ENCODE results near the gene DPCD. TPM values are rescaled to one million over a fixed set of nuclear protein-coding genes. Genes with fewer than 3 reads are reported as not detected.

Gene DPCD
- total and polyA plus RNA-seq, 2 experiments from 2014 or later, result 22.5 to 38.1 TPM

- TF ChIP-seq EZH2 (IDR thresholded peaks at IDR 0.05; ENCODE audit: low read depth, unreplicated experiment) (no peak), ZNF331 (CRISPR knock-in tag; IDR thresholded peaks at IDR 0.05; ENCODE audit: low read depth) (no peak), JUNB (IDR thresholded peaks at IDR 0.05; ENCODE audit: unreplicated experiment) (no peak), NANOG (IDR thresholded peaks at IDR 0.05; ENCODE audit: borderline replicate concordance) (no peak), CREB1 (CRISPR knock-in tag; IDR thresholded peaks at IDR 0.05; ENCODE audit: low read depth) (no peak), STAT1 (IDR thresholded peaks at IDR 0.05; ENCODE audit: unreplicated experiment) (no peak), REST (IDR thresholded peaks at IDR 0.05; ENCODE audit: unreplicated experiment) (no peak), EZH2phosphoT487 (IDR thresholded peaks at IDR 0.05; ENCODE audit: unreplicated experiment) (no peak), ZNF462 (CRISPR knock-in tag; IDR thresholded peaks at IDR 0.05) (no peak), POLR2AphosphoS5 (IDR thresholded peaks at IDR 0.05; ENCODE audit: low read depth) (no peak), ZNF114 (CRISPR knock-in tag; IDR thresholded peaks at IDR 0.05) (no peak), CTCF (conservative IDR thresholded peaks at IDR 0.05; ENCODE audit: low read depth in 2 of 2) (no peak), ETS1 (IDR thresholded peaks at IDR 0.05) (no peak)
- H3K27ac ChIP-seq (ENCODE audit: low read depth), result no peak overlapping the region
- no peak overlapping the region for H2AFZ ChIP-seq
- Mint-ChIP-seq H3K27ac (no peak overlapping the region), H3K36me3 (ENCODE audit: low read depth) (no peaks in the 10 kb centered on the region), H3K4me3 (no peak overlapping the region), H3K4me1 (peaks cover 20% of the 10 kb centered on the region), H3K9me3 (no peaks in the 10 kb centered on the region), H3K27me3 (ENCODE audit: insufficient read depth, low read depth, poor library complexity) (peaks cover 2% of the 10 kb centered on the region)
- no peak overlapping the region for H3K4me2 ChIP-seq
- H3K4me3 ChIP-seq, result no peak overlapping the region
- DNase-seq (ENCODE audit: low spot score) (no peak), ATAC-seq (no peak)
- H3K27me3 ChIP-seq (ENCODE audit: insufficient read depth), result no peaks in the 10 kb centered on the region
- no peaks in the 10 kb centered on the region for H3K36me3 ChIP-seq (ENCODE audit: insufficient read depth)
- H3K79me2 ChIP-seq (replicated peaks; ENCODE audit: insufficient read depth), result no peaks in the 10 kb centered on the region
- no peaks in the 10 kb centered on the region for H3K9me2 ChIP-seq (ENCODE audit: insufficient read depth)
- peaks cover 29% of the 10 kb centered on the region for H3K4me1 ChIP-seq (ENCODE audit: insufficient read depth)
- H3F3A ChIP-seq (replicated peaks; ENCODE audit: low read depth), result no peaks in the 10 kb centered on the region
- no peaks in the 10 kb centered on the region for H4K20me1 ChIP-seq (replicated peaks; ENCODE audit: insufficient read depth)
Observed at GRCh38 chr10:101655570-101655969, 67.4 kb downstream of the DPCD start.

Data from GM23338 (cell line).